ENCODE results near the gene TMEM139. TPM values are rescaled to one million over a fixed set of nuclear protein-coding genes. Genes with fewer than 3 reads are reported as not detected.

The TMEM139 gene
- total and polyA plus RNA-seq, 4 donors = 0.59 to 2.2 (median 1.7) TPM

- no peaks in the 10 kb centered on the region for H3K9me3 ChIP-seq (ENCODE audit: control insufficient read depth, insufficient read depth, low read length)
- no peaks in the 10 kb centered on the region for H3K27me3 ChIP-seq (ENCODE audit: control insufficient read depth, insufficient read depth, low read length)
- no CpG with 5 or more reads among the region's 2 CpGs for WGBS (ENCODE audit: insufficient coverage)
- DNase-seq (ENCODE audit: low read depth in 4 of 6, low spot score in 6 of 6) = no peak
- no peak overlapping the region for H3K27ac ChIP-seq (ENCODE audit: low read depth, low read length)
- H3K4me3 ChIP-seq (ENCODE audit: low read depth, low read length) = no peak overlapping the region
- no peaks in the 10 kb centered on the region for H3K4me1 ChIP-seq (ENCODE audit: control insufficient read depth, insufficient read depth, low read length)
- H3K36me3 ChIP-seq (ENCODE audit: control insufficient read depth, insufficient read depth, low read length) = peaks cover 47% of the 10 kb centered on the region
Observed at GRCh38 chr7:143296686-143297085, 11.9 kb downstream of the TMEM139 start.

- no peaks in the 10 kb centered on the region for H3K4me1 ChIP-seq (ENCODE audit: control insufficient read depth, insufficient read depth, low read length)
- H3K27ac ChIP-seq (ENCODE audit: low read depth, low read length) = no peak overlapping the region
- no peaks in the 10 kb centered on the region for H3K27me3 ChIP-seq (ENCODE audit: control insufficient read depth, insufficient read depth, low read length)
- no peaks in the 10 kb centered on the region for H3K9me3 ChIP-seq (ENCODE audit: control insufficient read depth, insufficient read depth, low read length)
- H3K36me3 ChIP-seq (ENCODE audit: control insufficient read depth, insufficient read depth, low read length) = peaks cover 31% of the 10 kb centered on the region
- WGBS (ENCODE audit: insufficient coverage) = 100% methylated on average over 1 of the region's 2 CpGs
- DNase-seq (ENCODE audit: low read depth in 4 of 6, low spot score in 6 of 6) = no peak
- no peak overlapping the region for H3K4me3 ChIP-seq (ENCODE audit: low read depth, low read length)
Observed at GRCh38 chr7:143299346-143299745, 14.6 kb downstream of the TMEM139 start.

- no peaks in the 10 kb centered on the region for H3K4me1 ChIP-seq (ENCODE audit: control insufficient read depth, insufficient read depth, low read length)
- no peaks in the 10 kb centered on the region for H3K27me3 ChIP-seq (ENCODE audit: control insufficient read depth, insufficient read depth, low read length)
- DNase-seq (ENCODE audit: low read depth in 4 of 6, low spot score in 6 of 6) = peak in 1 of 6 donors; percentile 41
- 67% methylated on average over 8 of the region's 8 CpGs for WGBS (ENCODE audit: insufficient coverage)
- H3K27ac ChIP-seq (ENCODE audit: low read depth, low read length) = no peak overlapping the region
- no peaks in the 10 kb centered on the region for H3K9me3 ChIP-seq (ENCODE audit: control insufficient read depth, insufficient read depth, low read length)
- no peak overlapping the region for H3K4me3 ChIP-seq (ENCODE audit: low read depth, low read length)
- peaks cover 36% of the 10 kb centered on the region for H3K36me3 ChIP-seq (ENCODE audit: control insufficient read depth, insufficient read depth, low read length)
Observed at GRCh38 chr7:143299840-143300239, 15.1 kb downstream of the TMEM139 start.

GRCh38 chr7:143300959-143301935 is 16.5 kb downstream of the TMEM139 start:
- WGBS (ENCODE audit: insufficient coverage) = no CpG with 5 or more reads among the region's 8 CpGs
- Histone ChIP-seq H3K27me3 (ENCODE audit: control insufficient read depth, insufficient read depth, low read length) (no peaks in the 10 kb centered on the region), H3K27ac (ENCODE audit: low read depth, low read length) (no peak overlapping the region), H3K4me3 (ENCODE audit: low read depth, low read length) (no peak overlapping the region), H3K4me1 (ENCODE audit: control insufficient read depth, insufficient read depth, low read length) (no peaks in the 10 kb centered on the region), H3K9me3 (ENCODE audit: control insufficient read depth, insufficient read depth, low read length) (no peaks in the 10 kb centered on the region), H3K36me3 (ENCODE audit: control insufficient read depth, insufficient read depth, low read length) (peaks cover 42% of the 10 kb centered on the region)
- no peak for DNase-seq (ENCODE audit: low read depth in 4 of 6, low spot score in 6 of 6)

- no peak overlapping the region for H3K4me3 ChIP-seq (ENCODE audit: low read depth, low read length)
- no peak overlapping the region for H3K27ac ChIP-seq (ENCODE audit: low read depth, low read length)
- no peaks in the 10 kb centered on the region for H3K27me3 ChIP-seq (ENCODE audit: control insufficient read depth, insufficient read depth, low read length)
- no peak for DNase-seq (ENCODE audit: low read depth in 4 of 6, low spot score in 6 of 6)
- H3K4me1 ChIP-seq (ENCODE audit: control insufficient read depth, insufficient read depth, low read length) = no peaks in the 10 kb centered on the region
- H3K36me3 ChIP-seq (ENCODE audit: control insufficient read depth, insufficient read depth, low read length) = peaks cover 46% of the 10 kb centered on the region
- H3K9me3 ChIP-seq (ENCODE audit: control insufficient read depth, insufficient read depth, low read length) = no peaks in the 10 kb centered on the region
- 95% methylated on average over 8 of the region's 10 CpGs for WGBS (ENCODE audit: insufficient coverage)
Observed at GRCh38 chr7:143303733-143304132, 19.0 kb downstream of the TMEM139 start.

- H3K4me1 ChIP-seq (ENCODE audit: control insufficient read depth, insufficient read depth, low read length) = no peaks in the 10 kb centered on the region
- H3K27me3 ChIP-seq (ENCODE audit: control insufficient read depth, insufficient read depth, low read length) = no peaks in the 10 kb centered on the region
- peaks cover 48% of the 10 kb centered on the region for H3K36me3 ChIP-seq (ENCODE audit: control insufficient read depth, insufficient read depth, low read length)
- 94% methylated on average over 6 of the region's 6 CpGs for WGBS (ENCODE audit: insufficient coverage)
- no peak overlapping the region for H3K4me3 ChIP-seq (ENCODE audit: low read depth, low read length)
- no peak for DNase-seq (ENCODE audit: low read depth in 4 of 6, low spot score in 6 of 6)
- H3K27ac ChIP-seq (ENCODE audit: low read depth, low read length) = no peak overlapping the region
- no peaks in the 10 kb centered on the region for H3K9me3 ChIP-seq (ENCODE audit: control insufficient read depth, insufficient read depth, low read length)
Observed at GRCh38 chr7:143304938-143305337, 20.2 kb downstream of the TMEM139 start.

- Histone ChIP-seq H3K36me3 (ENCODE audit: control insufficient read depth, insufficient read depth, low read length) (peaks cover 43% of the 10 kb centered on the region), H3K4me3 (ENCODE audit: low read depth, low read length) (no peak overlapping the region), H3K27me3 (ENCODE audit: control insufficient read depth, insufficient read depth, low read length) (no peaks in the 10 kb centered on the region), H3K4me1 (ENCODE audit: control insufficient read depth, insufficient read depth, low read length) (no peaks in the 10 kb centered on the region), H3K27ac (ENCODE audit: low read depth, low read length) (no peak overlapping the region), H3K9me3 (ENCODE audit: control insufficient read depth, insufficient read depth, low read length) (no peaks in the 10 kb centered on the region)
- WGBS (ENCODE audit: insufficient coverage) = 69% methylated on average over 9 of the region's 10 CpGs
- DNase-seq (ENCODE audit: low read depth in 4 of 6, low spot score in 6 of 6) = peak in 2 of 6 donors; percentile 50 to 53
Observed at GRCh38 chr7:143305423-143306070, 20.8 kb downstream of the TMEM139 start.

- Histone ChIP-seq H3K4me3 (ENCODE audit: low read depth, low read length) (no peak overlapping the region), H3K27me3 (ENCODE audit: control insufficient read depth, insufficient read depth, low read length) (no peaks in the 10 kb centered on the region), H3K36me3 (ENCODE audit: control insufficient read depth, insufficient read depth, low read length) (peaks cover 41% of the 10 kb centered on the region), H3K27ac (ENCODE audit: low read depth, low read length) (no peak overlapping the region), H3K4me1 (ENCODE audit: control insufficient read depth, insufficient read depth, low read length) (no peaks in the 10 kb centered on the region), H3K9me3 (ENCODE audit: control insufficient read depth, insufficient read depth, low read length) (no peaks in the 10 kb centered on the region)
- WGBS (ENCODE audit: insufficient coverage) = 78% methylated on average over 1 of the region's 2 CpGs
- DNase-seq (ENCODE audit: low read depth in 4 of 6, low spot score in 6 of 6) = no peak
Observed at GRCh38 chr7:143308632-143309031, 23.9 kb downstream of the TMEM139 start.

- H3K4me1 ChIP-seq (ENCODE audit: control insufficient read depth, insufficient read depth, low read length) = no peaks in the 10 kb centered on the region
- no peaks in the 10 kb centered on the region for H3K9me3 ChIP-seq (ENCODE audit: control insufficient read depth, insufficient read depth, low read length)
- H3K36me3 ChIP-seq (ENCODE audit: control insufficient read depth, insufficient read depth, low read length) = peaks cover 6% of the 10 kb centered on the region
- no peak overlapping the region for H3K27ac ChIP-seq (ENCODE audit: low read depth, low read length)
- no peak overlapping the region for H3K4me3 ChIP-seq (ENCODE audit: low read depth, low read length)
- H3K27me3 ChIP-seq (ENCODE audit: control insufficient read depth, insufficient read depth, low read length) = no peaks in the 10 kb centered on the region
- DNase-seq (ENCODE audit: low read depth in 4 of 6, low spot score in 6 of 6) = no peak
Observed at GRCh38 chr7:143314127-143314526, 29.4 kb downstream of the TMEM139 start.

Measured in spinal cord (tissue), 10 donors.